Stimulated activated CD4-positive, alpha-beta T cell treated with anti-CD3 and anti-CD28 coated beads, Interleukin-4, amount 100 ng/mL, for 48 hours (primary cell): ENCODE measurements around the gene SLC25A18.

ENCODE experiments used
- DNase-seq, 2 donors: peaks; one replicate each; pipeline ENCODE4 v3.0.0-alpha.2; 2020; ENCODE audit warnings: low read depth in 2 of 2

The SLC25A18 gene

GRCh38 chr22:17570851-17571631, 7.7 kb downstream of the SLC25A18 start:
- DNase-seq, result no peak

DNA sequence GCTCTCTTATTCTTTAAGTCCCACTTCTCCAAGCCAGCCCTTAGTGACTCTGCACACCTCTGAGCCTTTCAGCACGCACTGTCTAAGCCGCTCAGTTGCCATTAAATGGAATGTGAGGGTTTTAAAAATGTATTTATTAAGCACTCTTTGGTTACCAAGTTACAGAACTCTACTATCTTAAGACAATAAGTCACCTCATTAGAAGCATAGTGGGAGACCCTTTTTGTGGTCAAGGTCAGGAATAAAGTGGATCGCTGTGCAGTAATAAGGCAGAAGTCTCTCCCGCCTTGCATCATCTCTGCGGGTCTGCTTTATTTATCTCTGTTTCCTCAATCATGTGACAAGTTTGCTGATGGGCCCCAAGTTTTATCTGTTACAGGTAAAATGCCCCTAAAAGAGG, 11.9 kb downstream of the SLC25A18 start:
- no peak for DNase-seq

DNA sequence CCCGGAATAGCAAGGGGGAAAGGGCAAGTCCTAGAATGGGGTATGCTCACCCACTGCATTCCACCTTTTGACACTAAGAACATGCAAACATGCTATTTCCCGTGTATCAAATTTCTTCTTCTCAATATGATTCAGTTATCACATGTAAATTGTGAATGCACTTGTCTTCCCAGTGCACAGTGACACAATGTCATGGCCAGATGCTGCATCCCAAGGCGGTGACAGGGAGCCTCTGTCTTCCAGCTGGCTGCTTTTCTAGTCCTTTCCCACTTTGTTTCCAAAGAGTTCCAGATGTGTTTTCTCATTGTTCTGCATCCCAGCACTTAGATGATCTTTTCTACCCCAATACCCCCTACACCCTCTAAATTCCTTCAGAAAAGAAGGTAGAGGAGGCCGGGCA, 12.4 kb downstream of the SLC25A18 start:
- DNase-seq, result no peak

GRCh38 chr22:17576470-17576869, 13.2 kb downstream of the SLC25A18 start:
- DNase-seq, result no peak

DNA sequence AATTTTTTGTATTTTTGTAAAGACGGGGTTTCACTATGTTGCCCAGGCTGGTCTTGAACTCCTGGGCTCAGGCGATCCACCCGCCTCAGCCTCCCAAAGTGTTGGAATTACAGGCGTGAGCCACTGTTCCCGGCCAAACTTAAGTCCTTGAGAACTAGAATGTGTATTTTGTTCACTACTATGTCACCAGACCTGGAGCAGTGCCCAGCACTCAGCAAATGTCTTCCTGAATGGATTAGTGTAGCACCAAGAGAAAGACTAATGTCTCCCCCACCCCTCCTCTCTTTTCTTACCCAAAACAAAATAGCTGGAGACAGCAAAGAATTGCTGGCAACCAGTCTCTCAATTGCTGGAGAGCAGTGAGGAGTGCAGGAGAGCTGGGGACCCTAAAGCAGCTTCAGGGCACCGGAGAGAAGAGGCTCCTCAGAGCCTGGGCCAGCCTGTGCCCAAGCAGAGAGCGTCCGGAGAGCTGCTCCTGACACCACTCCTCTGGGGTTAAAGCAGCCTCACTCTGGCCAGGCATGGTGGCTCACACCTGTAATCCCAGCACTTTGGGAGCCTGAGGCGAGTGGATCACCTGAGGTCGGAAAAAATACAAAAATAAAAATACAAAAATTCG, 14.9 kb downstream of the SLC25A18 start:
- DNase-seq, result no peak

- DNase-seq, result no peak
Observed at GRCh38 chr22:17579535-17579981, 16.3 kb downstream of the SLC25A18 start.

GRCh38 chr22:17580441-17581031, 17.2 kb downstream of the SLC25A18 start:
- no peak for DNase-seq

DNA sequence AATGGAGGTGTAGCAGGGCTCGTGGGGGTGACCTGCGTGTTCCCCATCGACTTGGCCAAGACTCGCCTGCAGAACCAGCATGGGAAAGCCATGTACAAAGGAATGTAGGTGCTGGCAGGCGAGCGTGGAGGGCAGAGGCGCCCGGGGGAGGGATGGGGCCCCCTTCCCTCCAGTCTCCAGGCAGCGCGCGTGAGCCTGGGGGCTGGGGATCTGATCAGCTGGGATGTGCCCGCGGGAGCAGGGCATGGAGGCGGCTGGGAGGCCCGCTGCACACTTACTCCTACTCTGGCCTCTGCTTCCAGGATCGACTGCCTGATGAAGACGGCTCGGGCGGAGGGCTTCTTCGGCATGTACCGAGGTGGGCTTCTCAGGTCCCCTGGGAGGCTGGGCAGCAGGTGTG, 17.8 kb downstream of the SLC25A18 start:
- DNase-seq, result no peak

GRCh38 chr22:17581631-17582030, 18.3 kb downstream of the SLC25A18 start:
- DNase-seq, result no peak

GRCh38 chr22:17583151-17583550, 19.9 kb downstream of the SLC25A18 start:
- no peak for DNase-seq

- DNase-seq, result no peak
Observed at GRCh38 chr22:17586831-17587440, 23.6 kb downstream of the SLC25A18 start.

DNA sequence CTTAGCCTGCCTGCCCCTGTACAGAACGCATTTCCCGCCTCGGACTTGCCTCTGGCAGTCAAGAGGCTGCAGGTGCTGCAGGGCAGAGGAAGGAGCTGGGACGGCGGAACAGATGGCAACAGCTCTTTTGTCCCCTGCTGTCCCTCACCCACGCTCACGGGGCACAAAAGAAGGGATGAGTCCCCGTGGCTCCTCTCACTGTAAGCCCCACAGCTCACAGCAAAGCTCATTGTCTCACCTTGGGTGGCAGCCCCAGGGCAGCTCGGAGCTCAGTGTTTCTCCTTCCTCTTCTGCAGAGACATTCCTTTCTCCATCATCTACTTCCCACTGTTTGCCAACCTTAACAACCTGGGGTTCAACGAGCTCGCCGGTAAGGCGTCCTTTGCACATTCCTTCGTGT, 24.3 kb downstream of the SLC25A18 start:
- no peak for DNase-seq

DNA sequence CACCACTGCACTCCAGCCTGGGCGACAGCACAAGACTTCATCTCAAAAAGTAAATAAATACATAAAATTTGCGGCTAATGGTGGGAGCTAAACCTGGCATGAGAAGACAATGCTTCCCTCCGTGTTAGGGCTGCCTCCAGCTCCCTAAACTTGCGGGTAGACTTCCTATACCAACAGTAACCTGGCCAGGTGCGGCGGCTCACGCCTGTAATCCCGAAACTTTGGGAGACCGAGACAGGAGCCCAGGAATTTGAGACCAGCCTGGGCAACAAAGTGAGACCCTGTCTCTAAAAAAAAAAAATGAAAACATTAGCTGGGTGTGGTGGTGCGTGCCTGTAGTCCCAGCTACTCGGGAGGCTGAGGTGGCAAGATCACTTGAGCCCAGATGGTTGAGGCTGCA, 25.3 kb downstream of the SLC25A18 start:
- no peak for DNase-seq

- DNase-seq, result no peak
Observed at GRCh38 chr22:17589810-17590375, 26.6 kb downstream of the SLC25A18 start.

DNA sequence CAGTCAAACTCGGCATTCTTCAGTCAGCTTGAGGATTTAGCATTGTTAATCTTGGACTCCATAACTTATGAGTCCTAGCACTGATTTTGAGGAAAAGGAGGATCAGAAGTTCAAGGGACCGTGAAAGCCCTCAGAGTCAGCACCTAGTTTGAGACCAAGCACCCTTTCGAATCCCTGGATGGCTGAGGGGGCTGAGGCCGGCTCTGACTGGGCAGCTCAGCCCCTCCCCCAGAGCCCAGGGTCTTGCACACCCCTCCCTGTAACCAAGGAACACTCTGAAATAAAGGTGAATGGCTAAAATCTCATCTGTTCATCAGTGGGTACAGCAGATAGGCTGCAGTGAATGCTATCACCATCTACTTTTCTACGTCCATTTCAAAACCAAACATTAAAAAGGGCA, 27.3 kb downstream of the SLC25A18 start:
- no peak for DNase-seq

- no peak for DNase-seq
Observed at GRCh38 chr22:17592201-17592600, 28.9 kb downstream of the SLC25A18 start.

- no peak for DNase-seq
Observed at GRCh38 chr22:17596226-17596625, 32.9 kb downstream of the SLC25A18 start.

GRCh38 chr22:17597217-17597616, 33.9 kb downstream of the SLC25A18 start:
- no peak for DNase-seq

DNA sequence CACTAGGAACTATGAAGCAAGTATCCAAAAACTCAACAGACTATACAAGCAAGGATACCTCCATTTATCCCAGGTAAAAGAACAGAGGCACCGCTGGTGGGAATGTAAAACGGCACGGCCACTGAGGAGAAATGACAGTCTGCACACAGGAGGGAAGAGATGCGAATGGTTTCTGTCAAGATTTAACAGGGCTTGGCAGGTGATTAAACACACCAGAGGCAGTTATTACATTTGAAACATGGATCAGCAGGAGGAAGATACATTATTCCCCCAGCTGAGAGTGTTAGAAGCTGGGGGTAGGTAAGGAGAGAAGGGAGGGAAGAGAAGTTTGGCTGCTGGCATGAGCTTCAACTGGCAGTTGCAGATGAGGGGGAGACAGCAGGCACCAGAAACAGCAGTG, 35.0 kb downstream of the SLC25A18 start:
- no peak for DNase-seq

GRCh38 chr22:17601031-17601430, 37.7 kb downstream of the SLC25A18 start:
- DNase-seq, result no peak

DNA sequence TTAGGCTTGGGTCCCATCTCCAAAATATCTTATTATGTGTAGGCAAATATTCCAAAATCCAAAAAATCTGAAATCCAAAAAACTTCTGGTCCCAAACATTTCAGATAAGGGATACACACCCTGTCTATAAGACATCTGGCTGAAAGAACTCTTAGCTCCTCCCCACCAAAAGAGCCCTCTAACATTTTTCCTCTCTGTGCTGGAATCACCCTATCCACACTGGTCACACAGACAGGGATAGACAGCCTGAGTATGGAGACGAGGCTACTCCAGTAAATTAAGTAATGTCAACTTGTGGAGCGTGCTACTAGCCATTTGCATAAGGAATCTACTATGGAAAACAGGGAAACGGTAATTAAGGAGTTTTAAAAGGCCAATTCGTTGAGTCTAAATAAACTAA, 40.4 kb downstream of the SLC25A18 start:
- DNase-seq, result no peak

GRCh38 chr22:17606496-17606895, 43.2 kb downstream of the SLC25A18 start:
- no peak for DNase-seq
